Measurements from ENCODE around the gene AFF4.

Gene AFF4

DNA sequence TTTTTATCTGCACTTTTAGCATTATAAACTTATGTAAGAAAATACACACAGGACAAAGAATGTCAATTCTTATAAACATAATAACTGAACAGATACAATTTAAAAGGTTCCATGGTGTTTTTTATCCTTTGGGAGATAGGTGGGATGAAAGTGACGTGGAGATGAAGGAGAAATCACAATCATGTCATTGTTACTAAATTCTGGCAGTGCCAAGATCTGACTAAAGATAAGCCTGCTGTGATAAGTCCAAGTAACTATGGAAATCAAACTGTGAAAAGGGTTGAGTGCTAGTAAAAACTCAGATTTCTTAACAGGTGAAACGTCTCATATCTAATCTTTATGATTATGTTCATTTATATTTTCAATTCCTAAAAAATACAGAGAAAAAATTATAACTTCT is 78.9 kb downstream of the AFF4 start:
- peaks cover 95% of the 10 kb centered on the region for H3K36me3 ChIP-seq (ENCODE audit: control insufficient read depth, insufficient read depth, low read length, severe bottlenecking)
- no peak overlapping the region for H3K9ac ChIP-seq (ENCODE audit: low read length)
- no peak for DNase-seq (ENCODE audit: low read depth)

GRCh38 chr5:132883261-132883834 is 80.1 kb downstream of the AFF4 start:
- Histone ChIP-seq H3K9ac (ENCODE audit: low read length) (no peak overlapping the region), H3K36me3 (ENCODE audit: control insufficient read depth, insufficient read depth, low read length, severe bottlenecking) (peaks cover 96% of the 10 kb centered on the region), H3K27me3 (replicated peaks; ENCODE audit: control insufficient read depth, insufficient read depth, low read length) (no peaks in the 10 kb centered on the region), H3K4me3 (ENCODE audit: low read length) (no peak overlapping the region), H3K4me1 (ENCODE audit: control insufficient read depth, insufficient read depth, low read length) (no peaks in the 10 kb centered on the region), H3K9me3 (ENCODE audit: control insufficient read depth, low read length) (no peaks in the 10 kb centered on the region)
- peak; percentile 84 for DNase-seq (ENCODE audit: low read depth)

More for the DNA sequence above, 78.9 kb downstream of the AFF4 start:
- no peaks in the 10 kb centered on the region for H3K9me3 ChIP-seq (ENCODE audit: control insufficient read depth, low read length)
- H3K4me3 ChIP-seq (ENCODE audit: low read length): no peak overlapping the region
- no peaks in the 10 kb centered on the region for H3K27me3 ChIP-seq (replicated peaks; ENCODE audit: control insufficient read depth, insufficient read depth, low read length)
- peaks cover 5% of the 10 kb centered on the region for H3K4me1 ChIP-seq (ENCODE audit: control insufficient read depth, insufficient read depth, low read length)

GRCh38 chr5:132877938-132878337 is 85.5 kb downstream of the AFF4 start:
- peak; percentile 24 for DNase-seq (ENCODE audit: low read depth)
- Histone ChIP-seq H3K4me3 (ENCODE audit: low read length) (no peak overlapping the region), H3K4me1 (ENCODE audit: control insufficient read depth, insufficient read depth, low read length) (peaks cover 16% of the 10 kb centered on the region), H3K27me3 (replicated peaks; ENCODE audit: control insufficient read depth, insufficient read depth, low read length) (no peaks in the 10 kb centered on the region), H3K9ac (ENCODE audit: low read length) (no peak overlapping the region), H3K36me3 (ENCODE audit: control insufficient read depth, insufficient read depth, low read length, severe bottlenecking) (peaks cover 82% of the 10 kb centered on the region), H3K9me3 (ENCODE audit: control insufficient read depth, low read length) (no peaks in the 10 kb centered on the region)

DNA sequence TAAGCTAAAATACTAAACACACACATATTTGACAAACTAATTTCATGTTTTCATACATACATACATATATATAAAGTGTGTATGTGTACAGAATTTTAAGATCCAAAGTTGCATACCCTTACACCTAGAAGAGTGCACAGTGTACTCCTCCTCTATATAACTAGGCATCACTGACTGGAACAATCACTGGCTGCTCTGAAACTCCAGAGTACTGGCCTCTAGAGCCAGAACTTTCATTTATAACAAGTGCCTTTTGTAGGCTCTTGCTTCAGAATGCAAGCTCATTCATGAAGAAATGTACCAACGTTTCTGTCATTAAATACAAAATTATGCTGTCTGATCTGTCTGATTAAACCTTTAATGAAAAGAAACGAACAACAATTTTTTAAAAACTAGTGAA is 86.0 kb downstream of the AFF4 start:
- peaks cover 77% of the 10 kb centered on the region for H3K36me3 ChIP-seq (ENCODE audit: control insufficient read depth, insufficient read depth, low read length, severe bottlenecking)
- H3K4me1 ChIP-seq (ENCODE audit: control insufficient read depth, insufficient read depth, low read length): peaks cover 18% of the 10 kb centered on the region
- no peaks in the 10 kb centered on the region for H3K9me3 ChIP-seq (ENCODE audit: control insufficient read depth, low read length)
- DNase-seq (ENCODE audit: low read depth): no peak
- H3K4me3 ChIP-seq (ENCODE audit: low read length): no peak overlapping the region
- H3K9ac ChIP-seq (ENCODE audit: low read length): no peak overlapping the region
- no peaks in the 10 kb centered on the region for H3K27me3 ChIP-seq (replicated peaks; ENCODE audit: control insufficient read depth, insufficient read depth, low read length)

DNA sequence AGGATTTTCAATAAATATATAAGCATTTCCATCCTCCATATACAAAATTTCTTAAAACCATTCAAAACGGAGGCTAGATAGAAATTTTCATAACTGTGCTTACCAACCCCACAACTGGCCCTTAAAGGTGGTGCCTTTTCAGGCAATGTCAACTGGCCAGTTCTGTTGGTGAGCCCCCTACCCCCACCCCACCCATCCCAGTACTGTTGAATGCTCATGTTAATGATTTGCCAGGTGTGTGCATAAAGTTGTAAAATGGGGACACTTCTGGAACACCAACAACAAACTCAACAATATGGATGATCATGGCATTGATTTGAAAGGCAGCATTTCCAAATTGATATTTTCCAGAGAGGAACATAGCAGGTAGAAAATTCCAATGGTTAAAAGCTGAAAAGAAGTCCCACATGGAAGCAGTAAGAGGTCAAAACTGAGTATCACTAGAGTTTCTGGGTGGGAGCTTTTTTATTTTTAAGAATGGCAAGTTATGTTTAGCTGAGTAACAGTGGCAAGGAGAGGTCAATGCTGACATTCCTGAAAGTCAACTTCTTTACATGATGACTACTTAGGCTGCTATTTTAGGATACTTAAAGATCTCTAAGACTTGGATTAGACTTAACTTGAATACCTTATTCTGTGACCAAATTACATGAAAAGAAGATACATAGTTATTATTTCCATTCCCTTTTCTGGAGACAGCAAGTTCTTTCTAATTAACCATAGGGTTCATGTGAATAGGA is 87.2 kb downstream of the AFF4 start:
- peak; percentile 53 for DNase-seq (ENCODE audit: low read depth)
- no peak overlapping the region for H3K9ac ChIP-seq (ENCODE audit: low read length)
- H3K4me3 ChIP-seq (ENCODE audit: low read length): no peak overlapping the region
- H3K9me3 ChIP-seq (ENCODE audit: control insufficient read depth, low read length): no peaks in the 10 kb centered on the region
- no peaks in the 10 kb centered on the region for H3K27me3 ChIP-seq (replicated peaks; ENCODE audit: control insufficient read depth, insufficient read depth, low read length)
- H3K4me1 ChIP-seq (ENCODE audit: control insufficient read depth, insufficient read depth, low read length): peaks cover 25% of the 10 kb centered on the region
- peaks cover 64% of the 10 kb centered on the region for H3K36me3 ChIP-seq (ENCODE audit: control insufficient read depth, insufficient read depth, low read length, severe bottlenecking)

DNA sequence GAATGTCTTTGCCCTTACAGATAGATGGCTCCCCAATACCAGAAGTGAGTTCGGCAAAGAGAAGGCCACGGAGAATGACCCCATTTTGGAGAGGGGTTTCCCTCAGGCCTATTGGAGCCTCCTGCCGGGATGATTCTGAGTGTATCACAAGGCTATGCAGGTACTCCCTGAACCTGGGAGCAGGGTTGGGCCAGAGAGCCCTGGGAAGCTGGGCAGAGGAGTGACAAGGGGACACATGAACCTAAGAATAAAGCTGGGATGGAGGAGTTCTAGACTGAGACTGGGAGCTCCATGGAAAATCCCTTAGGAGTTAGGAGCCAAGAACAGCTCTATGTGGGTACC is 89.5 kb downstream of the AFF4 start:
- Histone ChIP-seq H3K9me3 (ENCODE audit: control insufficient read depth, low read length) (no peaks in the 10 kb centered on the region), H3K4me3 (ENCODE audit: low read length) (no peak overlapping the region), H3K27me3 (replicated peaks; ENCODE audit: control insufficient read depth, insufficient read depth, low read length) (no peaks in the 10 kb centered on the region), H3K9ac (ENCODE audit: low read length) (no peak overlapping the region), H3K4me1 (ENCODE audit: control insufficient read depth, insufficient read depth, low read length) (peaks cover 25% of the 10 kb centered on the region), H3K36me3 (ENCODE audit: control insufficient read depth, insufficient read depth, low read length, severe bottlenecking) (peaks cover 54% of the 10 kb centered on the region)
- no peak for DNase-seq (ENCODE audit: low read depth)

- H3K36me3 ChIP-seq (ENCODE audit: control insufficient read depth, insufficient read depth, low read length, severe bottlenecking): peaks cover 54% of the 10 kb centered on the region
These were observed 90.1 kb downstream of the AFF4 start, which contains the start of gene LEAP2 for GRCh38 chr5:132873119-132873929. Gene LEAP2 (plus strand): TSS chr5:132873668. CDS start chr5:132873695, 27 bp downstream.

DNA sequence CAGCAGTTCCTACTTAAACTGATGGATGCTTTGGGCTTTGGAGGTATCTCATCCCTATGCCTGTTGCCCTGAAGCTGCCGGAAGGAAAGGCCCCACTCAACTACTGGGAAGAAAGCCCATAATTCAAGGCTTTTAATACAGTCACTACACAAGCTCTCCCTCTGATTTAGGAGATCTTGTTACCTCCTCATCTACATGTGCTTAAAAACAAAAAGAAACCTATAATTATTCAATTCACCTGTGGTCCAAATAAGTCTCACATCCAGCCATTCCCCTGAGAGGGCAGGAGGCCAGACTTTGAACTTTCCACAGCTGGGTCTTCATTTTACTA is 90.7 kb downstream of the AFF4 start:
- Histone ChIP-seq H3K9ac (ENCODE audit: low read length) (no peak overlapping the region), H3K4me1 (ENCODE audit: control insufficient read depth, insufficient read depth, low read length) (peaks cover 21% of the 10 kb centered on the region), H3K36me3 (ENCODE audit: control insufficient read depth, insufficient read depth, low read length, severe bottlenecking) (peaks cover 53% of the 10 kb centered on the region), H3K27me3 (replicated peaks; ENCODE audit: control insufficient read depth, insufficient read depth, low read length) (no peaks in the 10 kb centered on the region), H3K4me3 (ENCODE audit: low read length) (no peak overlapping the region), H3K9me3 (ENCODE audit: control insufficient read depth, low read length) (no peaks in the 10 kb centered on the region)
- no peak for DNase-seq (ENCODE audit: low read depth)

More at GRCh38 chr5:132873119-132873929, 90.1 kb downstream of the AFF4 start, which contains the start of gene LEAP2:
- H3K9ac ChIP-seq (ENCODE audit: low read length): no peak within 1 kb of the TSS
- peaks cover 25% of the 10 kb centered on the region for H3K4me1 ChIP-seq (ENCODE audit: control insufficient read depth, insufficient read depth, low read length)
- no peaks in the 10 kb centered on the region for H3K27me3 ChIP-seq (replicated peaks; ENCODE audit: control insufficient read depth, insufficient read depth, low read length)
- H3K4me3 ChIP-seq (ENCODE audit: low read length): no peak within 1 kb of the TSS
- DNase-seq (ENCODE audit: low read depth): no peak
- no peaks in the 10 kb centered on the region for H3K9me3 ChIP-seq (ENCODE audit: control insufficient read depth, low read length)

DNA sequence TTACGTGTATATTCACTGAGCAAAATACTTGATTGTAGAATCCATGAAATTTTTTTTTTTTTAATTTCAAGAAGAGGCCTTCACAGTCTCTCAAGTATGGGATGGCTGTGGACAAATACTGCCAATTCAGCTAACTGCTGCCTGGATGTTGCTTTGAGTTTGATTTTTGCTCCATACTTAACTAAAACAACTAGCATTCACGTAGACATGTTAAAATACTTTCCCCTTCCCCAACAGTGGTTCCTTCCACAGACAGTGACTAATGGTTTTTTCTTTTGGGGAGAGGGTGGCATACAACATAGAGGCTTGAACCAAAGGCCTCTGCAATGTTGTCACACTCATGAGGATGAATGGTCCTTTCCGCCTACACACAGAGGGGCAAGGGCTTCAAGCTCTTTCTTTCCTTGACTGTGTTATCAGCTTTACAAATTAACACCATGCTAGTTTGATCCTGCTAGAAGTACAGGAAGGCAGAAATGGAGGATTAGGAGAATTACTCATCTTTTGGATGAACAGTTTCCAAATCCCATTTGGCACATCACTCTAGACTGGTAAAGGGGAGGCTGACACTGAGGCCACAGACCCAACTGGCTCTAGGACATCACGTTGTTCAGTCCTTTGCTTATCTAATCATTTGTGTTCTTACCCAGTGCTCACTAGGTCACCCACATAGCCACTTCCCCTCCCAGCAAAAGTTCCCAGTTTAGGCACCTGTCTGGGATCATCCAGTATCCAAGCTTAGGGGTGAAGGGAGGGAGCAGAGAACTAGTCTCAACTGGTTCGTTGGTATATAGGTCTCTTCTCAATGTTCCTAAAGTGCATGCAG is 91.8 kb downstream of the AFF4 start:
- Histone ChIP-seq H3K9me3 (ENCODE audit: control insufficient read depth, low read length) (no peaks in the 10 kb centered on the region), H3K4me1 (ENCODE audit: control insufficient read depth, insufficient read depth, low read length) (peaks cover 24% of the 10 kb centered on the region), H3K9ac (ENCODE audit: low read length) (no peak overlapping the region), H3K27me3 (replicated peaks; ENCODE audit: control insufficient read depth, insufficient read depth, low read length) (no peaks in the 10 kb centered on the region), H3K4me3 (ENCODE audit: low read length) (no peak overlapping the region), H3K36me3 (ENCODE audit: control insufficient read depth, insufficient read depth, low read length, severe bottlenecking) (peaks cover 50% of the 10 kb centered on the region)
- no peak for DNase-seq (ENCODE audit: low read depth)

DNA sequence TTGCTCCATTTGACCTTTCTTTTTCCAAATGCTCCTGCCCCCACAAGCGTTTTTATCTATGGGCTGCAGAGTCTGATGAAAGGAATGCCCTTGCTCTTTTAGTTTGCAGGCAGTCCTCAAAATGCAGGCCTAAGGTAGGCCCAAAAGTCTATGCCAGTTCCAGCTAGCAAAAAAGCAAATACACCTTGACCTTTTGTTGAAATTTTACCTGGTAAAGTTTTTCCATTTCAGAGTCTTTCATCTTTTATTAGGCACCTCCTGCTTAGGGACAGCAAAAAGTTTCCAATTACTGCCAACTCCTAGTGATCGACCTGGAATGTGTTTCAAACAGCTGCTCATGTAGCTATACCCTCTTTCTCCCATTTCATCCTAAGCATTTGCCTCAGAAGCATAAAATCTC is 92.6 kb downstream of the AFF4 start:
- Histone ChIP-seq H3K4me1 (ENCODE audit: control insufficient read depth, insufficient read depth, low read length) (peaks cover 25% of the 10 kb centered on the region), H3K9me3 (ENCODE audit: control insufficient read depth, low read length) (no peaks in the 10 kb centered on the region), H3K9ac (ENCODE audit: low read length) (no peak overlapping the region), H3K27me3 (replicated peaks; ENCODE audit: control insufficient read depth, insufficient read depth, low read length) (no peaks in the 10 kb centered on the region), H3K4me3 (ENCODE audit: low read length) (no peak overlapping the region), H3K36me3 (ENCODE audit: control insufficient read depth, insufficient read depth, low read length, severe bottlenecking) (peaks cover 50% of the 10 kb centered on the region)
- no peak for DNase-seq (ENCODE audit: low read depth)

- H3K36me3 ChIP-seq (ENCODE audit: control insufficient read depth, insufficient read depth, low read length, severe bottlenecking): peaks cover 32% of the 10 kb centered on the region
- DNase-seq (ENCODE audit: low read depth): no peak
- H3K27me3 ChIP-seq (replicated peaks; ENCODE audit: control insufficient read depth, insufficient read depth, low read length): no peaks in the 10 kb centered on the region
- no peak overlapping the region for H3K9ac ChIP-seq (ENCODE audit: low read length)
- H3K4me1 ChIP-seq (ENCODE audit: control insufficient read depth, insufficient read depth, low read length): peaks cover 27% of the 10 kb centered on the region
- no peak overlapping the region for H3K4me3 ChIP-seq (ENCODE audit: low read length)
- H3K9me3 ChIP-seq (ENCODE audit: control insufficient read depth, low read length): no peaks in the 10 kb centered on the region
These were observed 94.7 kb downstream of the AFF4 start for GRCh38 chr5:132868754-132869153.
